ENCODE measurements around the gene GABRB3. TPM values are rescaled to one million over a fixed set of nuclear protein-coding genes. Genes with fewer than 3 reads are reported as not detected.

The GABRB3 gene
- total and polyA plus RNA-seq, 2 of the 8 experiments (the other 6 are each of a cell fraction or from before 2014, with no cell fraction given) = 98.8 to 163 TPM

- no peaks in the 10 kb centered on the region for H3K23me2 ChIP-seq (ENCODE audit: low read depth, low read length)
- no peak for FAIRE-seq
- H3K4ac ChIP-seq (replicated peaks; ENCODE audit: insufficient read length, low read depth, low read length) = no peak overlapping the region
- H3K36me3 ChIP-seq (ENCODE audit: control insufficient read depth in 2 of 4, insufficient read depth in 4 of 4, low read length in 3 of 4) = peaks cover 0 to 4% (median 2%) of the 10 kb centered on the region in 4 experiments; a peak in 2 of 8 replicates
- H2BK20ac ChIP-seq (ENCODE audit: low read length) = no peak overlapping the region
- no peak overlapping the region for H4K8ac ChIP-seq (ENCODE audit: extremely low read depth, insufficient read depth, low read length)
- H3K18ac ChIP-seq (ENCODE audit: extremely low read depth, low read length) = no peak overlapping the region
- POLR2A ChIA-PET (ENCODE audit: partially characterized antibody) = interaction anchor here (0.8 kb wide), 1 partner anchor 9 kb away, joined by 3 read pairs; no protein-coding TSS in a partner anchor
- H3K4me3 ChIP-seq (ENCODE audit: extremely low read depth in 1 of 4, insufficient read depth in 2 of 4, low read depth in 3 of 4, low read length in 4 of 4) = no peak overlapping the region
- peaks cover 0 to 2% of the 10 kb centered on the region in 2 experiments for H4K20me1 ChIP-seq (replicated peaks in 1 of 2; ENCODE audit: control insufficient read depth in 1 of 2, insufficient read depth in 2 of 2, low read length in 2 of 2)
- H2BK15ac ChIP-seq (ENCODE audit: low read length) = no peak overlapping the region
- DNase-seq (ENCODE audit: low read depth in 1 of 2, low spot score in 2 of 2) = no peak
- H2BK12ac ChIP-seq (ENCODE audit: low read depth, low read length) = no peak overlapping the region
- H3K4me1 ChIP-seq (replicated peaks in 1 of 4; ENCODE audit: control insufficient read depth in 3 of 4, insufficient read depth in 4 of 4, low read length in 3 of 4) = peaks cover 0 to 14% (median 7%) of the 10 kb centered on the region in 4 experiments; a peak in 4 of 7 replicates
- peak overlapping the region; percentile 12 for H4K91ac ChIP-seq (replicated peaks; ENCODE audit: insufficient read length, low read length)
- no peak overlapping the region for H3K27ac ChIP-seq (ENCODE audit: low read depth, low read length)
- peaks cover 0 to 98% of the 10 kb centered on the region in 2 experiments; a peak in 3 of 4 replicates for H3K79me2 ChIP-seq (ENCODE audit: control insufficient read depth in 1 of 2, insufficient read depth in 2 of 2, low read length in 2 of 2)
- H3K9ac ChIP-seq (replicated peaks in 1 of 4; ENCODE audit: extremely low read depth in 1 of 4, low read depth in 3 of 4, low read length in 3 of 4) = no peak overlapping the region
- H3K4me2 ChIP-seq (ENCODE audit: insufficient read depth in 1 of 2, low read depth in 2 of 2, low read length in 2 of 2) = no peak overlapping the region
- no peak overlapping the region for H2AFZ ChIP-seq (ENCODE audit: low read length)
- CTCF ChIA-PET (ENCODE audit: partially characterized antibody) = interaction anchor here (1.1 kb wide), 1 partner anchor 14 kb away, joined by 5 read pairs; no protein-coding TSS in a partner anchor
- no peak overlapping the region for H3K14ac ChIP-seq (ENCODE audit: insufficient read length)
- no peak overlapping the region for H2BK120ac ChIP-seq (replicated peaks; ENCODE audit: low read depth, low read length)
- H3K27me3 ChIP-seq (replicated peaks in 1 of 4; ENCODE audit: control insufficient read depth in 3 of 4, extremely low read depth in 1 of 4, insufficient read depth in 3 of 4, low read length in 3 of 4) = no peaks in the 10 kb centered on the region
- H3K56ac ChIP-seq (replicated peaks; ENCODE audit: insufficient read length, low read depth, low read length) = no peak overlapping the region
- H3K79me1 ChIP-seq (ENCODE audit: low read depth, low read length) = peaks cover 4% of the 10 kb centered on the region; the same call in 1 of the 2 replicates
- no peak overlapping the region for H2AK5ac ChIP-seq (ENCODE audit: low read depth, low read length)
- no peak for TF ChIP-seq TAF7 (optimal IDR thresholded peaks at IDR 0.05; ENCODE audit: borderline replicate concordance, low read depth, low read length)
- TF ChIP-seq SIN3A (conservative IDR thresholded peaks at IDR 0.05 in 1 of 2, IDR thresholded peaks at IDR 0.05 in 1 of 2; ENCODE audit: low read depth in 1 of 2, low read length in 2 of 2) = no peak
- no peak for TF ChIP-seq YY1 (IDR thresholded peaks at IDR 0.05; ENCODE audit: low read depth, low read length)
- TF ChIP-seq ASH2L (IDR thresholded peaks at IDR 0.05; ENCODE audit: low read length) = no peak
- TF ChIP-seq GABPA (IDR thresholded peaks at IDR 0.05; ENCODE audit: borderline replicate concordance, insufficient read depth, low read length) = no peak
- no peak for TF ChIP-seq ATF2 (IDR thresholded peaks at IDR 0.05; ENCODE audit: low read length)
- TF ChIP-seq BCL11A (IDR thresholded peaks at IDR 0.05; ENCODE audit: low read depth in 2 of 2, low read length in 2 of 2) = no peak
- no peak for TF ChIP-seq CBX5 (IDR thresholded peaks at IDR 0.05; ENCODE audit: low read depth, low read length)
- TF ChIP-seq EZH2 (IDR thresholded peaks at IDR 0.05; ENCODE audit: low read depth, low read length, severe bottlenecking) = no peak
- TF ChIP-seq TAF1 (IDR thresholded peaks at IDR 0.05; ENCODE audit: low read depth, low read length) = no peak
- WGBS, 2 experiments (ENCODE audit: extremely low coverage in 1 of 2, insufficient coverage in 1 of 2, insufficient read length in 1 of 2, insufficient replicate concordance in 2 of 2, low coverage in 1 of 2, low lambda C conversion rate in 2 of 2, missing lambda C conversion rate in 1 of 2) = 83% methylated on average over 6 of the region's 6 CpGs; no CpG with 5 or more reads in 1 of the 2 experiments
- no peak overlapping the region for H3K23ac ChIP-seq (ENCODE audit: insufficient read length)
- H2BK5ac ChIP-seq (ENCODE audit: low read depth, low read length) = no peak overlapping the region
- H3K9me3 ChIP-seq (ENCODE audit: insufficient read depth in 2 of 2, low read depth in 1 of 2, low read length in 1 of 2) = peaks cover 7 to 11% of the 10 kb centered on the region in 2 experiments; a peak in 2 of 4 replicates
- no peak overlapping the region for H4K5ac ChIP-seq (ENCODE audit: insufficient read length, low read depth, low read length)
Observed at GRCh38 chr15:26697913-26698312, 75.0 kb downstream of the GABRB3 start.

Data from H1 (cell line).